Stimulated activated CD4-positive, alpha-beta T cell treated with anti-CD3 and anti-CD28 coated beads, Interleukin-4, amount 100 ng/mL, for 4 hours (primary cell): Measurements from ENCODE around the gene RERE.
A peak's percentile ranks its signal among the peaks of the same experiment; 100 is the strongest.
"Not testable (repeated sequence)": the region's sequence is repeated elsewhere in the genome, so short reads cannot be mapped to it uniquely, and the experiment has no call there.

Experiments used
- DNase-seq, 2 experiments: peaks; one replicate each; pipeline ENCODE4 v3.0.0-alpha.2; 2020

RERE gene

GRCh38 chr1:8631163-8631562 is 186.3 kb downstream of the RERE start:
- no peak for DNase-seq

- DNase-seq, result no peak
Observed at GRCh38 chr1:8629241-8630091, 188.0 kb downstream of the RERE start.

GRCh38 chr1:8628606-8629005 is 188.8 kb downstream of the RERE start:
- no peak for DNase-seq

- no peak for DNase-seq
Observed at GRCh38 chr1:8627728-8628127, 189.7 kb downstream of the RERE start.

- DNase-seq, result no peak
Observed at GRCh38 chr1:8625981-8626898, 191.2 kb downstream of the RERE start.

- DNase-seq, result no peak
Observed at GRCh38 chr1:8625491-8625890, 191.9 kb downstream of the RERE start.

- DNase-seq, result peak in 1 of 2 experiments; percentile 12
Observed at GRCh38 chr1:8623651-8624192, 193.7 kb downstream of the RERE start.

GRCh38 chr1:8621785-8622348 is 195.6 kb downstream of the RERE start:
- not testable (repeated sequence) for DNase-seq

- DNase-seq, result not testable (repeated sequence)
Observed at GRCh38 chr1:8621034-8621582, 196.3 kb downstream of the RERE start.

- not testable (repeated sequence) for DNase-seq
Observed at GRCh38 chr1:8619917-8620502, 197.4 kb downstream of the RERE start.

- not testable (repeated sequence) for DNase-seq
Observed at GRCh38 chr1:8619419-8619818, 198.0 kb downstream of the RERE start.

- DNase-seq, result not testable (repeated sequence)
Observed at GRCh38 chr1:8616791-8617190, 200.6 kb downstream of the RERE start.

- not testable (repeated sequence) for DNase-seq
Observed at GRCh38 chr1:8611634-8612515, 205.6 kb downstream of the RERE start.

- no peak for DNase-seq
Observed at GRCh38 chr1:8607906-8608305, 209.5 kb downstream of the RERE start.

- DNase-seq, result peak; percentile 25 to 27
Observed at GRCh38 chr1:8604041-8604945, 213.1 kb downstream of the RERE start.

- DNase-seq, result no peak
Observed at GRCh38 chr1:8603220-8603616, 214.2 kb downstream of the RERE start.

- peak in 1 of 2 experiments; percentile 24 for DNase-seq
Observed at GRCh38 chr1:8602471-8603219, 214.8 kb downstream of the RERE start.

- no peak for DNase-seq
Observed at GRCh38 chr1:8600336-8600735, 217.1 kb downstream of the RERE start.

- no peak for DNase-seq
Observed at GRCh38 chr1:8599646-8600212, 217.7 kb downstream of the RERE start.
